Thymus (tissue), 11 donors: Measurements from ENCODE around the gene ATAD3C. TPM values are rescaled to one million over a fixed set of nuclear protein-coding genes. Genes with fewer than 3 reads are reported as not detected.
"Not testable (repeated sequence)": the region's sequence is repeated elsewhere in the genome, so short reads cannot be mapped to it uniquely, and the experiment has no call there.

ENCODE experiments used
- DNase-seq, 9 donors: peaks; one replicate each; pipeline ENCODE4 v3.0.0-alpha.2; 2013; ENCODE audit warnings: low spot score in 9 of 9, low read depth in 6 of 9, missing footprints in 1 of 9
- H3K27ac ChIP-seq, 2 donors: one replicate each; pipeline ENCODE4 v1.5.1; 2013; ENCODE audit warnings: control low read depth in 1 of 2, low read depth in 1 of 2, low read length in 1 of 2, mild to moderate bottlenecking in 1 of 2, moderate library complexity in 1 of 2
- H3K27me3 ChIP-seq, 2 donors: one replicate each; pipeline ENCODE4 v1.5.1; 2013; ENCODE audit warnings: low read length in 1 of 2; ENCODE audit not compliant: control insufficient read depth in 2 of 2, insufficient read depth in 1 of 2
- H3K36me3 ChIP-seq, 2 donors: one replicate each; pipeline ENCODE4 v1.5.1; 2013; ENCODE audit warnings: low read length in 1 of 2, mild to moderate bottlenecking in 1 of 2, moderate library complexity in 1 of 2; ENCODE audit not compliant: control insufficient read depth in 2 of 2, insufficient read depth in 2 of 2
- H3K4me1 ChIP-seq, 2 donors: one replicate each; pipeline ENCODE4 v1.5.1; 2013; ENCODE audit warnings: low read length in 2 of 2; ENCODE audit not compliant: control insufficient read depth in 2 of 2, insufficient read depth in 2 of 2
- H3K4me3 ChIP-seq, 2 donors: one replicate each; pipeline ENCODE4 v1.5.1; 2013; ENCODE audit warnings: low read length in 2 of 2, control low read depth in 1 of 2, mild to moderate bottlenecking in 1 of 2
- H3K9me3 ChIP-seq, 2 donors: one replicate each; pipeline ENCODE4 v1.5.1; 2013; ENCODE audit warnings: low read length in 1 of 2, mild to moderate bottlenecking in 1 of 2; ENCODE audit not compliant: control insufficient read depth in 2 of 2, insufficient read depth in 1 of 2
- WGBS: extraction: QIAGEN DNeasy Blood & Tissue Kit; methylation state at CpG from one replicate; pipeline ENCODE4 v1.1.7; 2013; 5-methylcytosine and 5-hydroxymethylcytosine counted together
- polyA plus RNA-seq: library from polyadenylated mRNA; stranded (reverse); fragments of 200-250 nt; gene quantifications from one replicate; pipeline ENCODE4 v1.2.3, GENCODE V29; 2013
- total RNA-seq: library from RNA; stranded (reverse); fragments of 120-200 nt; gene quantifications from one replicate; pipeline ENCODE4 v1.2.4, GENCODE V29; 2013
- donor health status: healthy.

ATAD3C gene
- total and polyA plus RNA-seq, 2 donors, result 0.24 to 2.8 TPM

- not testable (repeated sequence) for H3K27me3 ChIP-seq, H3K4me3 ChIP-seq, H3K4me1 ChIP-seq, H3K27ac ChIP-seq, H3K9me3 ChIP-seq, DNase-seq
- 96% methylated on average over 38 of the region's 46 CpGs for WGBS
- H3K36me3 ChIP-seq, result peaks cover 23 to 57% of the 10 kb centered on the region in 2 donors
Observed at GRCh38 chr1:1484976-1485750, 35.7 kb downstream of the ATAD3C start.

GRCh38 chr1:1485755-1486317, 36.3 kb downstream of the ATAD3C start:
- peaks cover 26 to 59% of the 10 kb centered on the region in 2 donors for H3K36me3 ChIP-seq
- not testable (repeated sequence) for H3K27me3 ChIP-seq, DNase-seq, H3K4me3 ChIP-seq, H3K4me1 ChIP-seq, H3K27ac ChIP-seq, H3K9me3 ChIP-seq
- 95% methylated on average over 31 of the region's 31 CpGs for WGBS

GRCh38 chr1:1487701-1488100, 38.2 kb downstream of the ATAD3C start:
- WGBS, result 97% methylated on average over 18 of the region's 18 CpGs
- Histone ChIP-seq H3K4me3 (no peak overlapping the region), H3K4me1 (no peaks in the 10 kb centered on the region), H3K9me3 (peaks cover 1 to 6% of the 10 kb centered on the region in 2 donors), H3K27me3 (no peaks in the 10 kb centered on the region), H3K36me3 (peaks cover 27 to 70% of the 10 kb centered on the region in 2 donors), H3K27ac (no peak overlapping the region)
- DNase-seq, result no peak

- Histone ChIP-seq H3K27me3 (no peaks in the 10 kb centered on the region), H3K9me3 (peaks cover 1 to 9% of the 10 kb centered on the region in 2 donors), H3K36me3 (peaks cover 25 to 61% of the 10 kb centered on the region in 2 donors), H3K4me3 (no peak overlapping the region), H3K4me1 (no peaks in the 10 kb centered on the region), H3K27ac (no peak overlapping the region)
- no peak for DNase-seq
- WGBS, result 99% methylated on average over 16 of the region's 16 CpGs
Observed at GRCh38 chr1:1489231-1489630, 39.7 kb downstream of the ATAD3C start.

GRCh38 chr1:1489861-1490260, 40.4 kb downstream of the ATAD3C start:
- peaks cover 25 to 61% of the 10 kb centered on the region in 2 donors for H3K36me3 ChIP-seq
- no peak for DNase-seq
- no peaks in the 10 kb centered on the region for H3K27me3 ChIP-seq
- no peak overlapping the region for H3K27ac ChIP-seq
- WGBS, result 98% methylated on average over 19 of the region's 19 CpGs
- H3K9me3 ChIP-seq, result peaks cover 1 to 9% of the 10 kb centered on the region in 2 donors
- no peaks in the 10 kb centered on the region for H3K4me1 ChIP-seq
- no peak overlapping the region for H3K4me3 ChIP-seq

GRCh38 chr1:1490633-1491230, 41.2 kb downstream of the ATAD3C start:
- H3K4me1 ChIP-seq, result no peaks in the 10 kb centered on the region
- H3K4me3 ChIP-seq, result no peak overlapping the region
- peaks cover 24 to 67% of the 10 kb centered on the region in 2 donors for H3K36me3 ChIP-seq
- no peak for DNase-seq
- no peak overlapping the region for H3K27ac ChIP-seq
- 97% methylated on average over 19 of the region's 25 CpGs for WGBS
- H3K27me3 ChIP-seq, result no peaks in the 10 kb centered on the region
- peaks cover 1 to 9% of the 10 kb centered on the region in 2 donors for H3K9me3 ChIP-seq

GRCh38 chr1:1491601-1492000, 42.1 kb downstream of the ATAD3C start:
- Histone ChIP-seq H3K9me3 (peaks cover 1 to 9% of the 10 kb centered on the region in 2 donors), H3K27ac (no peak overlapping the region), H3K27me3 (no peaks in the 10 kb centered on the region), H3K36me3 (peaks cover 24 to 69% of the 10 kb centered on the region in 2 donors), H3K4me1 (no peaks in the 10 kb centered on the region), H3K4me3 (no peak overlapping the region)
- 98% methylated on average over 10 of the region's 10 CpGs for WGBS
- no peak for DNase-seq

GRCh38 chr1:1494311-1494710, 44.8 kb downstream of the ATAD3C start:
- H3K36me3 ChIP-seq, result peaks cover 19 to 51% of the 10 kb centered on the region in 2 donors
- DNase-seq, H3K27ac ChIP-seq, H3K9me3 ChIP-seq, H3K27me3 ChIP-seq, H3K4me1 ChIP-seq, H3K4me3 ChIP-seq: not testable (repeated sequence)
- over 99% methylated on average over 22 of the region's 22 CpGs for WGBS

- not testable (repeated sequence) for H3K9me3 ChIP-seq, H3K27me3 ChIP-seq, H3K4me1 ChIP-seq, DNase-seq, H3K4me3 ChIP-seq, H3K27ac ChIP-seq
- 97% methylated on average over 18 of the region's 18 CpGs for WGBS
- H3K36me3 ChIP-seq, result peaks cover 16 to 40% of the 10 kb centered on the region in 2 donors
Observed at GRCh38 chr1:1495461-1495975, 46.0 kb downstream of the ATAD3C start.
